Tibial artery (tissue), 4 donors: ENCODE results near the gene ATAD3C.

Source experiments
- DNase-seq, 2 donors: peaks; one replicate each; pipeline ENCODE4 v3.0.0-alpha.2; 2019
- H3K27ac ChIP-seq, 2 donors: fragments of 200-600 bp; sonication (generic) in 1 of 2; 1 replicate in 1 of 2; 2 replicates in 1 of 2; pipeline ENCODE4 v1.5.1; 2018 to 2019; ENCODE audit warnings: mild to moderate bottlenecking in 1 of 2
- H3K27me3 ChIP-seq, 2 donors: fragments of 200-600 bp; sonication (generic) in 1 of 2; one replicate each; pipeline versions ENCODE4 v1.5.1 to v1.6.0; 2016 to 2019
- H3K36me3 ChIP-seq, 3 donors: fragments of 200-600 bp; sonication (generic) in 2 of 3; one replicate each; pipeline ENCODE4 v1.5.1; 2016 to 2019; ENCODE audit warnings: mild to moderate bottlenecking in 2 of 3
- H3K4me1 ChIP-seq, 4 donors: fragments of 200-600 bp; sonication (generic) in 2 of 4; 1 replicate in 3 of 4; 2 replicates in 1 of 4; pipeline ENCODE4 v1.5.1; 2016 to 2019
- H3K4me3 ChIP-seq, 2 donors: fragments of 200-600 bp; sonication (generic) in 1 of 2; 1 replicate in 1 of 2; 2 replicates in 1 of 2; pipeline ENCODE4 v1.5.1; 2018 to 2019; ENCODE audit warnings: mild to moderate bottlenecking in 2 of 2
- H3K9me3 ChIP-seq, 3 donors: fragments of 200-600 bp; sonication (generic) in 1 of 3; one replicate each; pipeline ENCODE4 v1.5.1; 2016 to 2019
- CTCF ChIP-seq, 2 experiments: fragments of 200-600 bp in 1 of 2; fragments of 450-650 bp in 1 of 2; IDR thresholded peaks; one replicate each; pipeline ENCODE4 v1.5.1; 2017 to 2019; ENCODE audit warnings: antibody characterized with exemption in 2 of 2, mild to moderate bottlenecking in 1 of 2, moderate library complexity in 1 of 2
- intact Hi-C: fragments of 100-400 bp; cut with DNase I; formaldehyde crosslinking; loops from one replicate; pipeline ENCODE4 v1.15.0; 2023; ENCODE audit warnings: low total_unique reads

Gene ATAD3C

GRCh38 chr1:1429671-1430073, 19.8 kb upstream of the ATAD3C start:
- peak overlapping the region; percentile 74 to 81 for H3K27ac ChIP-seq
- TF ChIP-seq CTCF (IDR thresholded peaks at IDR 0.05) = no peak
- no peak overlapping the region for H3K4me3 ChIP-seq
- H3K4me1 ChIP-seq = peaks cover 4 to 58% (median 48%) of the 10 kb centered on the region in 4 donors
- peak in 1 of 2 donors; percentile 37 for DNase-seq
- no peaks in the 10 kb centered on the region for H3K9me3 ChIP-seq
- no peaks in the 10 kb centered on the region for H3K36me3 ChIP-seq
- intact Hi-C loops = no loop called here
- peaks cover 0 to 28% of the 10 kb centered on the region in 2 donors for H3K27me3 ChIP-seq

- H3K27ac ChIP-seq = peak overlapping the region; percentile 74 to 81
- TF ChIP-seq CTCF (IDR thresholded peaks at IDR 0.05) = peak; percentile 16 to 26
- intact Hi-C loops = no loop called here
- H3K36me3 ChIP-seq = no peaks in the 10 kb centered on the region
- H3K4me1 ChIP-seq = peaks cover 4 to 64% (median 54%) of the 10 kb centered on the region in 4 donors
- no peaks in the 10 kb centered on the region for H3K9me3 ChIP-seq
- DNase-seq = peak; percentile 62 to 88
- peak overlapping the region in 1 of 2 donors; percentile 25 for H3K4me3 ChIP-seq
- H3K27me3 ChIP-seq = peaks cover 0 to 28% of the 10 kb centered on the region in 2 donors
These were observed 19.1 kb upstream of the ATAD3C start for GRCh38 chr1:1430114-1430982.

GRCh38 chr1:1430992-1431844, 18.3 kb upstream of the ATAD3C start:
- Histone ChIP-seq H3K4me1 (peaks cover 4 to 73% (median 60%) of the 10 kb centered on the region in 4 donors), H3K36me3 (no peaks in the 10 kb centered on the region), H3K4me3 (peak overlapping the region in 1 of 2 donors; percentile 25), H3K27ac (peak overlapping the region; percentile 74 to 81), H3K27me3 (peaks cover 0 to 26% of the 10 kb centered on the region in 2 donors), H3K9me3 (no peaks in the 10 kb centered on the region)
- intact Hi-C loops = no loop called here
- no peak for TF ChIP-seq CTCF (IDR thresholded peaks at IDR 0.05)
- DNase-seq = no peak

- H3K27me3 ChIP-seq = peaks cover 0 to 26% of the 10 kb centered on the region in 2 donors
- H3K4me3 ChIP-seq = no peak overlapping the region
- intact Hi-C loops = no loop called here
- peak; percentile 57 to 85 for DNase-seq
- no peak for TF ChIP-seq CTCF (IDR thresholded peaks at IDR 0.05)
- H3K36me3 ChIP-seq = no peaks in the 10 kb centered on the region
- peaks cover 4 to 79% (median 65%) of the 10 kb centered on the region in 4 donors for H3K4me1 ChIP-seq
- no peaks in the 10 kb centered on the region for H3K9me3 ChIP-seq
- H3K27ac ChIP-seq = peak overlapping the region; percentile 74 to 81
These were observed 17.6 kb upstream of the ATAD3C start for GRCh38 chr1:1431845-1432273.

GRCh38 chr1:1432274-1432950, 17.1 kb upstream of the ATAD3C start:
- no peak for DNase-seq
- H3K4me3 ChIP-seq = no peak overlapping the region
- H3K4me1 ChIP-seq = peaks cover 4 to 84% (median 64%) of the 10 kb centered on the region in 4 donors

More at GRCh38 chr1:1432274-1432950, 17.1 kb upstream of the ATAD3C start:
- intact Hi-C loops = no loop called here
- Histone ChIP-seq H3K27me3 (peaks cover 0 to 27% of the 10 kb centered on the region in 2 donors), H3K36me3 (no peaks in the 10 kb centered on the region), H3K27ac (peak overlapping the region; percentile 74 to 81), H3K9me3 (no peaks in the 10 kb centered on the region)
- TF ChIP-seq CTCF (IDR thresholded peaks at IDR 0.05) = no peak
